Measurements from ENCODE around the gene NEK4.
A peak's percentile ranks its signal among the peaks of the same experiment; 100 is the strongest.

The NEK4 gene

DNA sequence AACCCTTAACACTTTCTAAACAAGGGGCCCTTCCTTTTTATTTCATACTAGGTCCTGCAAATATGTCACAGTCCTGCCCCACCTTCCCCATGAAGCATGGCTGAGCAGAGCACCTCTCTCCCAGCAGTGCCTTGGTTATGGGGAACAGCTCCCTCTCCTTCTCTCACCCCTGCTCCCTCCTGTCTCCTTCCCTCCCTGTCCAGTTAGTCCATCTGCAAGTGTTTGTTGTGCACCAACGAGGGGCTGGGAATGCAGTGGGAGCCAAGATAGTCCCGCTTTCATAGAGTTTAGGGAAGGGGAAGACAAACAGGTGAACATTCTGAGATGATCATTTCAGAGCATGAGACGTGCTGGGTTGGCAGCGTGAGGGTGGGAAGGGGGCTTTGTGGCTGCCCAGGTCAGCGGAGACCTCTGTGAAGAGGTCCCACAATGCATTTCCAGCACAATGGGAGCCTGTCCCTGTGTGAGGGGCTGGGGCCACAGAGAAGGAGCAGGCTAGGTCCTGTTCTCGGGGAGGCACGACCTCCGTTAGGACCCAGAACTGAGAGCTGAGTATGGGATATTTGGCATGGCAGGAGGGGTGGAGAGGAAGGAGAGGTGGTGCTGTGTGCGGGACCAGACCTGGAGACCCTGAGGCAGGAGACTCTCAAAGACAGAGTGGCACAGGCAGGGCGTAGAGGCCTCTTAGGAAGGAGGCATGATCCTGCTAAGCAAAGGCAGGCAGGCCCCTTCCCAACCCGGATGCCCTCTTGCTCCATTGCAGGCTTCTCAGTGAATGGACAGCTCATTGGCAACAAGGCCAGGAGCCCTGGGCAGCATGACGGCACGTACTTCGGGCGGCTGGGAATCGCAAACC, 18.4 kb upstream of the NEK4 start:
- no peaks in the 10 kb centered on the region for H3K9me3 ChIP-seq (ENCODE audit: severe bottlenecking)
- no peak for DNase-seq
- H3K27ac ChIP-seq: no peak overlapping the region
- no peak overlapping the region for H3K4me3 ChIP-seq (ENCODE audit: low read depth, low read length)
- H3K27me3 ChIP-seq (ENCODE audit: insufficient read depth, low read depth, severe bottlenecking): no peaks in the 10 kb centered on the region
- H3K36me3 ChIP-seq: no peaks in the 10 kb centered on the region
- no peak for TF ChIP-seq CTCF (IDR thresholded peaks at IDR 0.05; ENCODE audit: low read depth, low read length)

- no peaks in the 10 kb centered on the region for H3K36me3 ChIP-seq
- no peaks in the 10 kb centered on the region for H3K9me3 ChIP-seq (ENCODE audit: severe bottlenecking)
- peak; percentile 21; the same call in 1 of the 2 replicates for TF ChIP-seq CTCF (IDR thresholded peaks at IDR 0.05; ENCODE audit: low read depth, low read length)
- no peaks in the 10 kb centered on the region for H3K27me3 ChIP-seq (ENCODE audit: insufficient read depth, low read depth, severe bottlenecking)
- H3K27ac ChIP-seq: no peak overlapping the region
- no peak for DNase-seq
- no peak overlapping the region for H3K4me3 ChIP-seq (ENCODE audit: low read depth, low read length)
Measured at GRCh38 chr3:52787672-52788625, 17.2 kb upstream of the NEK4 start.

DNA sequence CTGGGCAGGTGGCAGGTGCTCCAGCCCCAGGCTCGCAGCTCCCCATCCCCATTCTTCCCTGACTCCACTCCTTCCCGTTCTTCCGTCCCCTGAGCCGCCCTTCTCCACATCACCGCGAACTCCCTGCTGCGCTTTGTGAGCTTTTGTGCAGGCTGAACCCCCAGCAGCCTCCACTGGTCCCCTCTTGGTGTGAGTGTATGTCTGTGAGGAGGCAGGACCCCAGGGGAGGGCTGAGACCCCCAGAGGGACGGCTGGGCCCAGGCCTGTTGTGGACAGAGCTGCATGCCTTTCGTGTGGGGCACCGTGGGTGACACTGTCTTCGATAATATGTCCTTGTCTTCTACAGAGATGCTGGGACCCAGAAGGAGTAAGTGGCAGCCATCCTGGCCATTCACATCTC, 16.5 kb upstream of the NEK4 start:
- DNase-seq: no peak
- no peak for TF ChIP-seq CTCF (IDR thresholded peaks at IDR 0.05; ENCODE audit: low read depth, low read length)
- Histone ChIP-seq H3K27ac (no peak overlapping the region), H3K36me3 (no peaks in the 10 kb centered on the region), H3K27me3 (ENCODE audit: insufficient read depth, low read depth, severe bottlenecking) (no peaks in the 10 kb centered on the region), H3K9me3 (ENCODE audit: severe bottlenecking) (no peaks in the 10 kb centered on the region), H3K4me3 (ENCODE audit: low read depth, low read length) (no peak overlapping the region)

- TF ChIP-seq CTCF (IDR thresholded peaks at IDR 0.05; ENCODE audit: low read depth, low read length): no peak
- no peaks in the 10 kb centered on the region for H3K9me3 ChIP-seq (ENCODE audit: severe bottlenecking)
- no peaks in the 10 kb centered on the region for H3K36me3 ChIP-seq
- no peak for DNase-seq
- H3K27ac ChIP-seq: no peak overlapping the region
- H3K27me3 ChIP-seq (ENCODE audit: insufficient read depth, low read depth, severe bottlenecking): no peaks in the 10 kb centered on the region
- H3K4me3 ChIP-seq (ENCODE audit: low read depth, low read length): no peak overlapping the region
Measured at GRCh38 chr3:52786330-52787215, 15.8 kb upstream of the NEK4 start.

- no peak for TF ChIP-seq CTCF (IDR thresholded peaks at IDR 0.05; ENCODE audit: low read depth, low read length)
- no peak for DNase-seq
Measured at GRCh38 chr3:52784931-52785590, 14.3 kb upstream of the NEK4 start.

More at GRCh38 chr3:52784931-52785590, 14.3 kb upstream of the NEK4 start:
- Histone ChIP-seq H3K36me3 (no peaks in the 10 kb centered on the region), H3K9me3 (ENCODE audit: severe bottlenecking) (no peaks in the 10 kb centered on the region), H3K4me3 (ENCODE audit: low read depth, low read length) (no peak overlapping the region), H3K27me3 (ENCODE audit: insufficient read depth, low read depth, severe bottlenecking) (no peaks in the 10 kb centered on the region), H3K27ac (no peak overlapping the region)

Data from WERI-Rb-1 (cell line).